ENCODE results near the gene GREM2.

The GREM2 gene

DNA sequence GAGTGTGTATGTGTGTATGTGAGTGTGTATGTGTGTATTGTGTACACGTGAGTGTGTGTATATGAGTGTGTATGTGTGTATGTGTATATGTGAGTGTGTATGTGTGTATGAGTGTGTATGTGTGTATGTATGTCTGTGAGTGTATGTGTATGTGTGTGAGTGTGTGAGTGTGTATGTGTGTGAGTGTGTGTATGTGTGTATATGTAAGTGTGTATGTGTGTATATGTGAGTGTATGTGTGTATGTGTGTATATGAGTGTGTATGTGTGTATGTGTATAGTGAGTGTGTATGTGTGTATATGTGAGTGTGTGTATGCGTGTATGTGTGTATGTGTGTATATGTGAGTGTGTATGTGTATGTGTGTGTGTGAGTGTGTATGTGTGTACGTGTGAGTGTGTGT, 49.2 kb downstream of the GREM2 start:
- H2AFZ ChIP-seq (ENCODE audit: low read length): no peak overlapping the region
- no peaks in the 10 kb centered on the region for H3K4me1 ChIP-seq (ENCODE audit: insufficient read depth, low read length, poor library complexity, severe bottlenecking)
- H4K20me1 ChIP-seq (ENCODE audit: insufficient read depth, low read length, poor library complexity, severe bottlenecking): no peaks in the 10 kb centered on the region
- H3K36me3 ChIP-seq (ENCODE audit: insufficient read depth, low read length): no peaks in the 10 kb centered on the region
- H3K27me3 ChIP-seq (ENCODE audit: insufficient read depth, low read length, poor library complexity, severe bottlenecking): no peaks in the 10 kb centered on the region
- H3K9me3 ChIP-seq (ENCODE audit: insufficient read depth, low read depth, low read length): peaks cover 2% of the 10 kb centered on the region; the same call in 1 of the 2 replicates
- no peak overlapping the region for H3K4me2 ChIP-seq (ENCODE audit: low read depth, low read length, poor library complexity, severe bottlenecking)
- TF ChIP-seq CTCF (conservative IDR thresholded peaks at IDR 0.05; ENCODE audit: low read length): no peak
- TF ChIP-seq EZH2phosphoT487 (IDR thresholded peaks at IDR 0.05; ENCODE audit: borderline replicate concordance): no peak
- H3K4me3 ChIP-seq (ENCODE audit: low read length, poor library complexity, severe bottlenecking): no peak overlapping the region
- H3K9me2 ChIP-seq (replicated peaks; ENCODE audit: low read depth, low read length): no peaks in the 10 kb centered on the region
- no peaks in the 10 kb centered on the region for H3F3A ChIP-seq (ENCODE audit: low read depth)
- no peak overlapping the region for H3K9ac ChIP-seq (ENCODE audit: low read depth, low read length, poor library complexity, severe bottlenecking)
- no peaks in the 10 kb centered on the region for H3K79me2 ChIP-seq (ENCODE audit: insufficient read depth, low read length)

GRCh38 chr1:240562111-240562590, 49.8 kb downstream of the GREM2 start:
- H4K20me1 ChIP-seq (ENCODE audit: insufficient read depth, low read length, poor library complexity, severe bottlenecking): no peaks in the 10 kb centered on the region
- no peak overlapping the region for H2AFZ ChIP-seq (ENCODE audit: low read length)
- H3K9ac ChIP-seq (ENCODE audit: low read depth, low read length, poor library complexity, severe bottlenecking): no peak overlapping the region
- H3K79me2 ChIP-seq (ENCODE audit: insufficient read depth, low read length): no peaks in the 10 kb centered on the region
- H3K4me2 ChIP-seq (ENCODE audit: low read depth, low read length, poor library complexity, severe bottlenecking): no peak overlapping the region
- H3K4me3 ChIP-seq (ENCODE audit: low read length, poor library complexity, severe bottlenecking): no peak overlapping the region
- H3F3A ChIP-seq (ENCODE audit: low read depth): no peaks in the 10 kb centered on the region
- H3K27me3 ChIP-seq (ENCODE audit: insufficient read depth, low read length, poor library complexity, severe bottlenecking): no peaks in the 10 kb centered on the region
- no peaks in the 10 kb centered on the region for H3K36me3 ChIP-seq (ENCODE audit: insufficient read depth, low read length)
- no peaks in the 10 kb centered on the region for H3K9me2 ChIP-seq (replicated peaks; ENCODE audit: low read depth, low read length)
- no peak for TF ChIP-seq CTCF (conservative IDR thresholded peaks at IDR 0.05; ENCODE audit: low read length)
- no peak for TF ChIP-seq EZH2phosphoT487 (IDR thresholded peaks at IDR 0.05; ENCODE audit: borderline replicate concordance)
- H3K4me1 ChIP-seq (ENCODE audit: insufficient read depth, low read length, poor library complexity, severe bottlenecking): no peaks in the 10 kb centered on the region
- H3K9me3 ChIP-seq (ENCODE audit: insufficient read depth, low read depth, low read length): peaks cover 2% of the 10 kb centered on the region; the same call in 1 of the 2 replicates

- Histone ChIP-seq H3K79me2 (ENCODE audit: insufficient read depth, low read length) (no peaks in the 10 kb centered on the region), H3F3A (ENCODE audit: low read depth) (no peaks in the 10 kb centered on the region)
Observed at GRCh38 chr1:240559781-240560180, 52.2 kb downstream of the GREM2 start.

More at GRCh38 chr1:240559781-240560180, 52.2 kb downstream of the GREM2 start:
- Histone ChIP-seq H3K4me2 (ENCODE audit: low read depth, low read length, poor library complexity, severe bottlenecking) (no peak overlapping the region), H3K36me3 (ENCODE audit: insufficient read depth, low read length) (no peaks in the 10 kb centered on the region), H3K9ac (ENCODE audit: low read depth, low read length, poor library complexity, severe bottlenecking) (no peak overlapping the region), H2AFZ (ENCODE audit: low read length) (no peak overlapping the region), H3K9me3 (ENCODE audit: insufficient read depth, low read depth, low read length) (peaks cover 2% of the 10 kb centered on the region; the same call in 1 of the 2 replicates), H3K27me3 (ENCODE audit: insufficient read depth, low read length, poor library complexity, severe bottlenecking) (no peaks in the 10 kb centered on the region), H3K9me2 (replicated peaks; ENCODE audit: low read depth, low read length) (no peaks in the 10 kb centered on the region), H3K4me1 (ENCODE audit: insufficient read depth, low read length, poor library complexity, severe bottlenecking) (no peaks in the 10 kb centered on the region), H4K20me1 (ENCODE audit: insufficient read depth, low read length, poor library complexity, severe bottlenecking) (no peaks in the 10 kb centered on the region), H3K4me3 (ENCODE audit: low read length, poor library complexity, severe bottlenecking) (no peak overlapping the region)
- TF ChIP-seq CTCF (conservative IDR thresholded peaks at IDR 0.05; ENCODE audit: low read length) (no peak), EZH2phosphoT487 (IDR thresholded peaks at IDR 0.05; ENCODE audit: borderline replicate concordance) (no peak)

Measured in Loucy (cell line).